HG02981 (cell line): Measurements from ENCODE around the gene B3GAT1.

Source experiments
- ATAC-seq: cut with Tn5 transposase; IDR thresholded peaks from one replicate; pipeline ENCODE4 v1.9.1; 2021; ENCODE audit warnings: mild to moderate bottlenecking, moderate library complexity; ENCODE audit not compliant: unreplicated experiment

The B3GAT1 gene

DNA sequence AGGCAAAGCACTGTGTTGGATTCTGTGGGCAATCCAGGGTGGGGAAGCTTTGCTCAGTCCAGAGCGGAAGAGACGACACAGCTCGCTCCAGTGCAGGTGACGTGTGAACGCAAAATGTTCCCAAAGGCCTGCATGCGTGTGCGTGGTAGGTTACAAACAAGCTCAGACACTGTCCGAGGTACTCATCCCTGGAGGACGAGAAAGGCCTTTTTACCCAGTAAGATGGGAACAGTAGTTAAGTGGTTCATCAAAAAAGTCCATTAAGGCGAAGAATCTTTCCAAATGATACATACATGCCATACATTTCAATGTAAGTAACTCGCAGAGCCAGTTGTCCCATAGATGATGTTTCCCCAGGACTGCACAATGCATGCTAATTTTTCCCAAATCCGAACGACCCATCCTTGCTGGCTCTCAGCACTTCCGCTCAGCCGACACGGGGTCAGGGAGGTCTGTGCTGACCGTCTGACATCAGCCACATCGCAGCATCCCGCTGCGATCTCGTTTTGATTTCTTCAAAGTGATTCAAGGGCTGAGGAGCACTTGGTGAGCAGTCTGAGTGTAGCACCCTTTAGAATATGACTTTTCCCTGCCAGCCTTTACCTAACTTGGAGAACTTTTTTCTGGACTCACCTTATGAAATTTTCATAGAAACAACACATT is 19.0 kb downstream of the B3GAT1 start:
- ATAC-seq: no peak

DNA sequence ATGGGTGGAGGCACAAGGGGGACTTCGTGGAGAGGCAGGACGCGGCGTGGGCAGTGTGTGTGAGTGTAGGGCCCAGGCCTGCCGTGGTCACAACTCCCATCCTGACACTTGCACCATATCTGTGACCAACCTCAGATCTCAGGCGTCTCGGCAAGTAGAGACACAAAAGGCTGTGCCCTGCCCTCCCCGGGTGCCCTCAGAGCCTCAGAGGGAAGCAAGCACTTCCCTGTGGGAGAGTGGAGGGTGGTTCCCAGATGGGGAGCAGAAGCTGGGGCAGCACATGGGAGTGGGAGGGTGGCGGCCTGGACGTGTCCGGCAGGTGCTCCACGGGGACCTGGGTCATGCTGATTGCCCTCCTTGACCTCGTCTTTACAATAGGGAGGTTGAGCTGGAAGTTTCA is 20.4 kb downstream of the B3GAT1 start:
- ATAC-seq: no peak

- ATAC-seq: no peak
Measured at GRCh38 chr11:134390706-134391569, 21.1 kb downstream of the B3GAT1 start.

GRCh38 chr11:134389464-134390180 is 22.4 kb downstream of the B3GAT1 start:
- ATAC-seq: no peak

DNA sequence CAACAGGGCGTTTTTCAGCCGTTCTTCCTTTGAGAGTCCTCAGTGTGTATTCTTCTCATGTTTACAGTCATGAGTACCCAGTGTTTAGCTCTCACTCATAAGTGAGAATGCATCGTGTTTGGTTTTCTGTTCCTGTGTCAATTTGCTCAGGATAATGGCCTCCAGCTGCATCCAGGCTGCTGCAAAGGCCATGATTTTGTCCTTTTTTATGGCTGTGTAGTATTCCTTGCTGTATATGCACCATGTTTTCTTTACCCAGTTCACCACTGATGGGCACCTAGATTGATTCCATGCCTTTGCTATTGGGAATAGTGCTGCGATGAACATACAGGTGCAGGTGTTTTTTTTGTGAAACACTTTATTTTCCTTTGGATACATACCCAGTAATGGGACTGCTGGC is 23.5 kb downstream of the B3GAT1 start:
- ATAC-seq: no peak

GRCh38 chr11:134387501-134387900 is 24.5 kb downstream of the B3GAT1 start:
- ATAC-seq: no peak

DNA sequence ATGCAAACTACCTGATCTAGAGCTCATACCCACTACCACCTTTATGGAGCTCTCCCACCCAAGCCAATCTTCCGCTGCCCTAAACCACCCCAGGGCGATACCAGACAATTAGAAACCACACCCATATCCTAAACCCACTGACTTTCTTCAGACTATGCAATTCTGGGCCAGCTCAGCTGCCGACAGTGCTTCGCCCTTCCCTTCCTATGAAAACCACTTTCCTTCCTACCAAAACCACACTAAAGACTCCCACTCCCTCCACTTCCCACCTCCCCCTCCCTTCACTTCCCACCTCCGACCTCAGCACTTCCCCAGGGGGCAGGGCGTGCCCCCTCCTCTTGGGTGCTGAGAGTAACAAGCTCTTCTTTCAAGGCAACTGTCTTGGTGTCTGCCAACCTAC is 25.1 kb downstream of the B3GAT1 start:
- ATAC-seq: no peak

DNA sequence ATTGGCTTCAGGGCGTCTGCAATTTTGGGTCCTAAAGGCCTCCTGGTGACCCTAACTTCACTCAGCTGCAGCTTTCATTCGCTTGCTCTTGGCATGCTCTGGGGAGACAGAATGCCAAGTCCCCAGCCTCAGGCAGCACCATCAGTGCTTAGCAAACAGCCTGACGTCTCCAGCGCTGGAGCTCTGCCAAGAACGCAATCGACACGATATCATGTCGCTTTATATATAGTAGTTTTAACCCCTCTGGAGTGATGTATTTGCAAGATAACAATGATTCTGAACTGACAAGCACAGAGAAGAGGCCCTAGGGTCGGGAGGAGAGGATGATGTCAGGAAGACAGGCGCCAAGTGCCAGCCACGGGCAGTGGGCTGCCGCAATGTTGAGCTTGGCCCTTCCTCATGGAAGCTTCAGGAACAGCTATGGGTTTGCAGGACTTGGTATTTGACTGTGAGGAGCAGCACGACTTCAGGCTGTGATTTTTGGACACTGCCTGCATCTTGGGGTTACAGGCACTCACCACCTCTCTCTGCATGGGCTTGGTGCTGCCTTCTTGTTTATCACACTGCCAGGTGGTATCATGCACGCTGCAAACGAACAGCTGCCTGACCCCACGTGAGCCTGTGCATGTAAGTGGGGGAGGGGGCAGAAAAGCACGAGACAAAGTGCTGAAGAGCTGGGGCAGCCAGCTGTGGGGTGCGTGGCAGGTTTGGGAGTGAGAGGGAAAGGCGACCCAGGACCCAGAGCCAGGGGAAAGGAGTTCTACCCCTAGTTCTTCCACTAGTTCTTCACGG is 26.1 kb downstream of the B3GAT1 start:
- ATAC-seq: no peak

DNA sequence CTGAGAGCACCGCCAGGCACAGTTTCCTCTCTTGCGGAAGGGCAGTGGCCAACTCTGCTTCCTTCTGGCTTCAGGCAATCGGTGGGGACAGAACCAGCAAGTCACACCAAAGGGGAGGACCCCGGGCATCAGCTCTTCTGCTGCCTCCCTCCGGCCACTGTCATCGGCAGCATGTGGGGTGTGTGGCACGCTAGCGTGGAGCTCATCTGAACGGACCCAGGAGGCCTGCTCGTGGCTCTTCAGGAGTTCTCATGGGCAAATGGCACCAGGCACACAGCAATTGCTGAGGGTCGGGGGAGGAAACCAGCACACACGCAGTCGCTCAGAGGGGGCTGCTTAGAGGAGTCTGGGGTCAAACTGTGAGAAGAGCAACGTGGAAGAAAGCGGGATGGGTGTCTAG is 26.9 kb downstream of the B3GAT1 start:
- no peak for ATAC-seq

DNA sequence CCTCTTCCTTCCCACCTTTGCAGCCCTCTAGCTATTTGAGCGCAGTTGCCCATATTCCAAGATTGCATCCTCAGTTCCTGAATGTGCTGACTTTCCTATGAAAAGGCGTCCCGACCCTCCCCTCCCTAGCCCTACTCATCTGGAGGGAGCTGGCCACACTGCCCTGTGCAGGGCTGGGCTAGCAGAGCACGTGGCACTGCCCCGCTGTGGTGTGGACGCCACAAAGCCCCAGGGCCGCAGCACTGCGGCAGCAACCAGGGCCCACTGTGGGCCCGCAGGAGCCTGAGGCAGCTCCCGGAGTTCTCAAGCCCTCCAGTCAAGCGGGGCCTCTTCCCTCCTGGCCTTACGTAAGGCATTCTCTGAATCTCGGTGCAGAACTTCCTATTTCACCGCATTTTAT is 27.6 kb downstream of the B3GAT1 start:
- ATAC-seq: no peak

DNA sequence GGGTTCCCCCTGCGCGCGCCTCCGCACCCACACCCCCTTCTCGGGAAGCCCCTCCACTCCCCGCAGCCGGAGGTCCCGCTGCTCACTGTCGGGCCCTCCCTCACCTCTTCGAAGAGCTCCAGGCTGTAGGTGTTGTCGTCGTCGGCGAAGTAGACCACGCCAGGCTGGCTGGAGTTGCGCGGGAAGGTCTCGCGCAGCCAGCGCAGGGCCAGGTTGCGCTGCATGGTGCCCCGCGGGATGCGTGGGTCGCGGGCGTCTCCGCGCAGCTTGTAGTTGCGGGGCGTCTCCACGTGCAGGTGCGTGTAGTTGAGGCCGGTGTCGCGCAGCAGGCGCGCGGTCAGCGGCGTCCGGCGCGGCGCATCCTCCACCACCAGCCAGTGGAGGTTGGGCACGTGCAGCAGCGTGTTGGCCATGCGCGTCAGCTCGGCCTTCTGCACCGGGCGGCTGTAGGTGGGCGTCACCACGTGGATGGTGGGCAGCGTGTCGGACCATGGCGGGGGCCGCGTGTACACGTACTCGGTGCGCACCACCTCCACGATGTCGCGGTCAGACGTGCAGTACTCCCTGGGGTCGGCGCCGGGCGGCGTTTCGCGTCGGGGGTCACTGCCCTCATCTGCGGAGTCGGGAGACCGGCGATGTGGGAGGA is 28.3 kb downstream of the B3GAT1 start:
- no peak for ATAC-seq

GRCh38 chr11:134382830-134383229 is 29.2 kb downstream of the B3GAT1 start:
- ATAC-seq: no peak

- no peak for ATAC-seq
Measured at GRCh38 chr11:134382257-134382656, 29.8 kb downstream of the B3GAT1 start.

- no peak for ATAC-seq
Measured at GRCh38 chr11:134380785-134381184, 31.3 kb downstream of the B3GAT1 start.

DNA sequence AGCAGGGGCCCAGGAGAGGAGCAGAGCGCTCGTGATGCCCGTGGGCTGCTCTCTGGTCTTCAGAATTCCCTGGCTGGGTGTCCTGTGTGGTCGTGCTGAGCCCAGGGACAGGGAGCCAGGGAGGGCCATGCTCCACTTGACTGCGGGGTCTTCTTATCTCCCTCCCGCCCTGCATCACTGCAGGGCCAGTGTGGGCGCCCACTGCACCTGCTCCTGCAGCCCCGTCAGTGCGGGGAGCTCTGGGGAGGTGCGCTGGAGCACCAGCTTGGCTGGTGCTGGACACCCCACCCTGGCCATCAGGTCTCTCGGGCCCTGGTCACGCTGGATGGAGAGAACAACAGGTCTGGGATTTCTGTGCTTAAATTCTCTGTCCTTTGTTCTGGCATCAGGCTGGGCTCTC is 31.8 kb downstream of the B3GAT1 start:
- no peak for ATAC-seq

GRCh38 chr11:134379241-134379640 is 32.8 kb downstream of the B3GAT1 start:
- ATAC-seq: no peak

DNA sequence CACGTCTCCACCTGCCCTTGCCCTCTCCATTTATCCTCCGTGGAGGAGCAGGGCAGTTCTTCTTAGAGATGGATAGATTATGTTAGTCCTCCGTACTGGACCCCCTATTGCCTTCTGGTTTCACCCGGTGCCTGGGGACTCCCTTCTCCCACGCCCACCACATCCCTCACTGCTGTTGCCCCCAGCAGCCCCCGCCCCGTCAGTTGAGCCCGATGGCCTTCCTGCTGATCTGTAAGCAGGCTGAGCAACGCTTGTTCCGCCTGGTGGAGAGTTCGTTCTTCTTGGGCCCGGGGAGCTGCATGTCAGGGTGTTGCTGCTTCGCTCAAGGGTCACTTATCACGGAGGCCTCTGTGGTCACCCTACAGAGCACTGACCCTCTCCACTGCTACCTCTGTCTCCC is 34.2 kb downstream of the B3GAT1 start:
- no peak for ATAC-seq

DNA sequence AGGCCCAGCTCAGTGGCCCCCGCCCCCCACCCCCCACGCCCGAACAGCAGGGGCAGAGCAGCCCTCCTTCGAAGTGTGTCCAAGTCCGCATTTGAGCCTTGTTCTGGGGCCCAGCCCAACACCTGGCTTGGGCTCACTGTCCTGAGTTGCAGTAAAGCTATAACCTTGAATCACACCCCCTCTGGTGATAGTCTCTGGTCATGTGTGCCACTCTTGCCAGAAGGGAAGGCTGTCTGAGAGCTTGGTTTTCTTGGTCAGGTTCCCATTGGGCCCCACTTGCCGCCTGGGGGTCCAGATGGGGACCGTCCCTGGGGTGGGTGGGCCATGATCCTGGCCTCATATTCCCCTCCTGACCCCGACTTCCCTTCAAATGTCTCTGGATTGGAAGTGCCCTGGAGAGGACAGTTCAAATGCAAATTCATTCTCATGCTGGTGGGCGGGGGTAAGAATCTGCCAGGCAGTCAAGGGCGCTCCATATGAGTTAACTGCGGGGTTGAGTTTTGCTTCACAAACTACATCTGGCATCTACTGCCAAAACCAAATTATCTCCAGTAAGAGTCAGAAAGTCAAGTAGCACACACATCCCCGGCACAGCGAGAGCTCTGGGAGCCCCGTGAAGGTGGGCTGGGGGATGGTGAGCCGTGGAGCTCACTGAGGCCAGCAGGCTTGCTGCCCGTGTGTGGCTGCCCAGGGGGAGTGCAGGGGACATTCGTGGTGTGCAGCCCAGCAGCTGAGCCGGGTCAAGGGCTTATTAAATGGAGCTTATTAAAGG is 35.7 kb downstream of the B3GAT1 start:
- ATAC-seq: no peak

GRCh38 chr11:134374891-134375550 is 37.0 kb downstream of the B3GAT1 start:
- ATAC-seq: no peak
